WTC11 (cell line): Measurements from ENCODE around the gene POPDC3. TPM values are rescaled to one million over a fixed set of nuclear protein-coding genes. Genes with fewer than 3 reads are reported as not detected.
"Not testable (repeated sequence)": the region's sequence is repeated elsewhere in the genome, so short reads cannot be mapped to it uniquely, and the experiment has no call there.

Source experiments
- ATAC-seq: fragments of 200-7000 bp; cut with Tn5 transposase; 2 replicates; pipeline ENCODE4 v1.10.0; 2021; ENCODE audit warnings: mild to moderate bottlenecking, moderate library complexity
- CTCF ChIA-PET: fragments of 300-600 bp; sonication (Branson Sonifier 250); formaldehyde crosslinking; loops from one replicate; lab custom pipeline; 2021; ENCODE audit warnings: antibody characterized with exemption; lab: Charles Lee
- POLR2A ChIA-PET: fragments of 350-600 bp; sonication (Branson Sonifier 250); formaldehyde crosslinking; loops from one replicate; lab custom pipeline; 2021; ENCODE audit warnings: antibody characterized with exemption; lab: Charles Lee
- DNase-seq: peaks from one replicate; pipeline ENCODE4 v3.0.0; 2021; ENCODE audit warnings: low spot score
- H3K27ac Mint-ChIP-seq: 2 replicates; pipeline ENCODE4 v1.8.0; 2021; ENCODE audit warnings: mixed read lengths
- H3K27me3 Mint-ChIP-seq: 2 replicates; pipeline ENCODE4 v1.8.0; 2021; ENCODE audit warnings: low read depth, mild to moderate bottlenecking, moderate library complexity, mixed read lengths
- H3K36me3 Mint-ChIP-seq: 2 replicates; pipeline ENCODE4 v1.8.0; 2021; ENCODE audit warnings: mixed read lengths
- H3K4me1 Mint-ChIP-seq: 2 replicates; pipeline ENCODE4 v1.8.0; 2022; ENCODE audit warnings: mixed read lengths
- H3K4me3 Mint-ChIP-seq: 2 replicates; pipeline ENCODE4 v1.8.0; 2021; ENCODE audit warnings: mild to moderate bottlenecking, moderate library complexity, mixed read lengths
- H3K9me3 Mint-ChIP-seq: 2 replicates; pipeline ENCODE4 v1.8.0; 2021; ENCODE audit warnings: mixed read lengths
- CDX4 ChIP-seq: fragments of 250-450 bp; sonication (Bioruptor Pico); IDR thresholded peaks from 2 replicates; pipeline ENCODE4 v1.9.0; 2021; ENCODE audit warnings: moderate library complexity, mild to moderate bottlenecking, inconsistent platforms, borderline replicate concordance
- CREB1 ChIP-seq: sonication (generic); formaldehyde crosslinking; IDR thresholded peaks from 2 replicates; pipeline ENCODE4 v1.8.0; 2023; ENCODE audit warnings: mild to moderate bottlenecking, missing genetic modification reagents
- E2F1 ChIP-seq: sonication (generic); formaldehyde crosslinking; IDR thresholded peaks from 2 replicates; pipeline ENCODE4 v1.8.0; 2022; ENCODE audit warnings: mild to moderate bottlenecking, missing genetic modification reagents
- FOXJ3 ChIP-seq: sonication (generic); formaldehyde crosslinking; IDR thresholded peaks from 2 replicates; pipeline ENCODE4 v1.9.0; 2021; ENCODE audit warnings: missing genetic modification reagents, mild to moderate bottlenecking, borderline replicate concordance
- FOXK1 ChIP-seq: sonication (generic); formaldehyde crosslinking; IDR thresholded peaks from 2 replicates; pipeline ENCODE4 v1.8.0; 2022; ENCODE audit warnings: mild to moderate bottlenecking, moderate library complexity, missing genetic modification reagents
- GRHL2 ChIP-seq: fragments of 250-450 bp; sonication (Bioruptor Pico); IDR thresholded peaks from 2 replicates; pipeline ENCODE4 v1.8.0; 2022; ENCODE audit warnings: mild to moderate bottlenecking, moderate library complexity; ENCODE audit not compliant: insufficient replicate concordance, severe bottlenecking
- JAZF1 ChIP-seq: fragments of 250-450 bp; sonication (Bioruptor Pico); IDR thresholded peaks from 2 replicates; pipeline ENCODE4 v1.9.0; 2021; ENCODE audit warnings: moderate library complexity, mild to moderate bottlenecking, inconsistent platforms
- MAX ChIP-seq: sonication (generic); formaldehyde crosslinking; IDR thresholded peaks from 2 replicates; pipeline ENCODE4 v1.8.0; 2022; ENCODE audit warnings: mild to moderate bottlenecking, missing genetic modification reagents
- RORB ChIP-seq: fragments of 250-450 bp; sonication (Bioruptor Pico); IDR thresholded peaks from 2 replicates; pipeline ENCODE4 v1.9.0; 2021; ENCODE audit warnings: mild to moderate bottlenecking
- STAT6 ChIP-seq: sonication (generic); formaldehyde crosslinking; conservative IDR thresholded peaks from 2 replicates; pipeline ENCODE4 v1.8.1; 2023; ENCODE audit warnings: mild to moderate bottlenecking, low read depth, missing genetic modification reagents, moderate library complexity
- ZNF671 ChIP-seq: fragments of 250-450 bp; sonication (Bioruptor Pico); IDR thresholded peaks from 2 replicates; pipeline ENCODE4 v1.8.0; 2021; ENCODE audit warnings: mild to moderate bottlenecking
- total RNA-seq: library from RNA; stranded (reverse); gene quantifications from 3 replicates; pipeline ENCODE4 v1.2.3, GENCODE V29; 2021
- TF ChIP-seq, protein P1 (sequence below): fragments of 200-600 bp; IDR thresholded peaks from 2 replicates; pipeline ENCODE4 v1.8.0; 2022; ENCODE audit warnings: antibody characterized with exemption
- TF ChIP-seq, protein P2 (sequence below): sonication (generic); formaldehyde crosslinking; IDR thresholded peaks from 2 replicates; pipeline ENCODE4 v1.8.1; 2023; ENCODE audit warnings: mild to moderate bottlenecking, missing genetic modification reagents
- TF ChIP-seq, protein P3 (sequence below): sonication (generic); formaldehyde crosslinking; IDR thresholded peaks from 2 replicates; pipeline ENCODE4 v1.8.1; 2022; ENCODE audit warnings: low read depth, mild to moderate bottlenecking, moderate library complexity, missing genetic modification reagents, borderline replicate concordance

Gene POPDC3
- total RNA-seq, 1 experiment from 2014 or later: 2.7 TPM

GRCh38 chr6:105226598-105227294 is 46.9 kb upstream of the POPDC3 start (continued):
- TF ChIP-seq, protein P1, sequence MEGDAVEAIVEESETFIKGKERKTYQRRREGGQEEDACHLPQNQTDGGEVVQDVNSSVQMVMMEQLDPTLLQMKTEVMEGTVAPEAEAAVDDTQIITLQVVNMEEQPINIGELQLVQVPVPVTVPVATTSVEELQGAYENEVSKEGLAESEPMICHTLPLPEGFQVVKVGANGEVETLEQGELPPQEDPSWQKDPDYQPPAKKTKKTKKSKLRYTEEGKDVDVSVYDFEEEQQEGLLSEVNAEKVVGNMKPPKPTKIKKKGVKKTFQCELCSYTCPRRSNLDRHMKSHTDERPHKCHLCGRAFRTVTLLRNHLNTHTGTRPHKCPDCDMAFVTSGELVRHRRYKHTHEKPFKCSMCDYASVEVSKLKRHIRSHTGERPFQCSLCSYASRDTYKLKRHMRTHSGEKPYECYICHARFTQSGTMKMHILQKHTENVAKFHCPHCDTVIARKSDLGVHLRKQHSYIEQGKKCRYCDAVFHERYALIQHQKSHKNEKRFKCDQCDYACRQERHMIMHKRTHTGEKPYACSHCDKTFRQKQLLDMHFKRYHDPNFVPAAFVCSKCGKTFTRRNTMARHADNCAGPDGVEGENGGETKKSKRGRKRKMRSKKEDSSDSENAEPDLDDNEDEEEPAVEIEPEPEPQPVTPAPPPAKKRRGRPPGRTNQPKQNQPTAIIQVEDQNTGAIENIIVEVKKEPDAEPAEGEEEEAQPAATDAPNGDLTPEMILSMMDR: no peak
- no peak for TF ChIP-seq MAX (CRISPR knock-in tag)

GRCh38 chr6:105223242-105223641 is 43.4 kb upstream of the POPDC3 start:
- POLR2A ChIA-PET: no interaction called here
- no peaks in the 10 kb centered on the region for H3K4me1 Mint-ChIP-seq

GRCh38 chr6:105221219-105221618 is 41.4 kb upstream of the POPDC3 start:
- DNase-seq, H3K4me1 Mint-ChIP-seq, H3K9me3 Mint-ChIP-seq, H3K4me3 Mint-ChIP-seq, POLR2A ChIA-PET, H3K27ac Mint-ChIP-seq, ATAC-seq, H3K27me3 Mint-ChIP-seq, CTCF ChIA-PET, H3K36me3 Mint-ChIP-seq: not testable (repeated sequence)

More at GRCh38 chr6:105223242-105223641, 43.4 kb upstream of the POPDC3 start:
- no peak overlapping the region for H3K4me3 Mint-ChIP-seq
- TF ChIP-seq FOXK1 (CRISPR knock-in tag) (no peak), RORB (CRISPR knock-in tag) (no peak), GRHL2 (CRISPR knock-in tag) (no peak), JAZF1 (CRISPR knock-in tag) (no peak)
- no peaks in the 10 kb centered on the region for H3K27me3 Mint-ChIP-seq
- H3K36me3 Mint-ChIP-seq: no peaks in the 10 kb centered on the region
- no peaks in the 10 kb centered on the region for H3K9me3 Mint-ChIP-seq
- CTCF ChIA-PET: no interaction called here
- DNase-seq (no peak), ATAC-seq (no peak)
- no peak overlapping the region for H3K27ac Mint-ChIP-seq

DNA sequence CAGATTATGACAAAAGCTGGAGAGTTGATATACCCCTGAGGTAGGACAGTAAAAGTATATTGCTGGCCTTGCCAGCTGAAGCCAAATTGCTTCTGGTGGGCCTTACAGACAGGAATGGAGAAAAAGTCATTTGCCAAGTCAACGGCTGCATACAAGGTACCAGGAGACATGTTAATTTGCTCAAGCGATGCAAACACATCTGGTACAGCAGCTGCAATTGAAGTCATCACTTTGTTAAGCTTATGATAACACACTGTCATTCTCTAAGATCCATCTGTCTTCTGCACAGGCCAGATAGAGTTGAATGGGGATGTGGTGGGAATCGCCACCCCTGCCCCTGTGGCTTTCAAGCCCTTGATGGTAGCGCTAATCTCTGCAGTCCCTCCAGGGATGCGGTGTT is 40.4 kb upstream of the POPDC3 start:
- H3K27me3 Mint-ChIP-seq: no peaks in the 10 kb centered on the region
- ChIA-PET POLR2A (no interaction called here), CTCF (no interaction called here)
- no peaks in the 10 kb centered on the region for H3K4me1 Mint-ChIP-seq
- DNase-seq: no peak
- no peak overlapping the region for H3K27ac Mint-ChIP-seq
- H3K36me3 Mint-ChIP-seq: no peaks in the 10 kb centered on the region
- H3K4me3 Mint-ChIP-seq: no peak overlapping the region
- H3K9me3 Mint-ChIP-seq: peaks cover 4% of the 10 kb centered on the region; the same call in 1 of the 2 replicates
- no peak for ATAC-seq
- TF ChIP-seq STAT6 (no peak), GRHL2 (CRISPR knock-in tag) (no peak), CDX4 (CRISPR knock-in tag) (no peak), CREB1 (CRISPR knock-in tag) (no peak), JAZF1 (CRISPR knock-in tag) (no peak), FOXJ3 (CRISPR knock-in tag) (no peak), ZNF671 (CRISPR knock-in tag) (no peak), E2F1 (CRISPR knock-in tag) (no peak)
- TF ChIP-seq, protein P2, sequence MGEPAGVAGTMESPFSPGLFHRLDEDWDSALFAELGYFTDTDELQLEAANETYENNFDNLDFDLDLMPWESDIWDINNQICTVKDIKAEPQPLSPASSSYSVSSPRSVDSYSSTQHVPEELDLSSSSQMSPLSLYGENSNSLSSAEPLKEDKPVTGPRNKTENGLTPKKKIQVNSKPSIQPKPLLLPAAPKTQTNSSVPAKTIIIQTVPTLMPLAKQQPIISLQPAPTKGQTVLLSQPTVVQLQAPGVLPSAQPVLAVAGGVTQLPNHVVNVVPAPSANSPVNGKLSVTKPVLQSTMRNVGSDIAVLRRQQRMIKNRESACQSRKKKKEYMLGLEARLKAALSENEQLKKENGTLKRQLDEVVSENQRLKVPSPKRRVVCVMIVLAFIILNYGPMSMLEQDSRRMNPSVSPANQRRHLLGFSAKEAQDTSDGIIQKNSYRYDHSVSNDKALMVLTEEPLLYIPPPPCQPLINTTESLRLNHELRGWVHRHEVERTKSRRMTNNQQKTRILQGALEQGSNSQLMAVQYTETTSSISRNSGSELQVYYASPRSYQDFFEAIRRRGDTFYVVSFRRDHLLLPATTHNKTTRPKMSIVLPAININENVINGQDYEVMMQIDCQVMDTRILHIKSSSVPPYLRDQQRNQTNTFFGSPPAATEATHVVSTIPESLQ (CRISPR knock-in tag): no peak
- TF ChIP-seq, protein P3, sequence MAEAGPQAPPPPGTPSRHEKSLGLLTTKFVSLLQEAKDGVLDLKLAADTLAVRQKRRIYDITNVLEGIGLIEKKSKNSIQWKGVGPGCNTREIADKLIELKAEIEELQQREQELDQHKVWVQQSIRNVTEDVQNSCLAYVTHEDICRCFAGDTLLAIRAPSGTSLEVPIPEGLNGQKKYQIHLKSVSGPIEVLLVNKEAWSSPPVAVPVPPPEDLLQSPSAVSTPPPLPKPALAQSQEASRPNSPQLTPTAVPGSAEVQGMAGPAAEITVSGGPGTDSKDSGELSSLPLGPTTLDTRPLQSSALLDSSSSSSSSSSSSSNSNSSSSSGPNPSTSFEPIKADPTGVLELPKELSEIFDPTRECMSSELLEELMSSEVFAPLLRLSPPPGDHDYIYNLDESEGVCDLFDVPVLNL: no peak

DNA sequence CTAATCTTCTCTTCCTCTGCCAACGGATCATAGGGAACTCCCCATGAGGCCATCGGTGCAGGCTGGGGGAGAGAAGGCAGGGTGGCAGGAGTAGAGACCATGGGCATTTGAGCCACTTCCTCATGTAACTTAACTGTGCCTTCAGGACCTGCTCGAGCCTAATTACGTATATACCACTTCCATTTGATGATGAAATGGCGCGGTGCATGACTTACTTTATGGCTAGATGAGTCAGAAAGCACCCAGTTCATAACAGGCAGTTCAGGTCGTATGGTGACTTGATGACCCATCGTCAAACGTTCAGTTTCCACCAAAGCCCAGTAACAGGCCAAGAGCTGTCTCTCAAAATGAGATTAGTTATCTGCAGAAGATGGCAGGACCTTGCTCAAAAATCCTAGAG is 39.4 kb upstream of the POPDC3 start:
- H3K4me1 Mint-ChIP-seq: not testable (repeated sequence)

More for the DNA sequence above, 39.4 kb upstream of the POPDC3 start:
- H3K9me3 Mint-ChIP-seq, H3K27ac Mint-ChIP-seq, DNase-seq, H3K36me3 Mint-ChIP-seq, ATAC-seq, POLR2A ChIA-PET, CTCF ChIA-PET, H3K27me3 Mint-ChIP-seq, H3K4me3 Mint-ChIP-seq: not testable (repeated sequence)
